ENCODE results near the gene OR2AG1. TPM values are rescaled to one million over a fixed set of nuclear protein-coding genes. Genes with fewer than 3 reads are reported as not detected.

OR2AG1 gene
- total and polyA plus RNA-seq, 2 donors from 2014 or later: not detected

GRCh38 chr11:6812390-6813005 is 29.7 kb downstream of the OR2AG1 start:
- peak; percentile 80 for TF ChIP-seq CTCF (IDR thresholded peaks at IDR 0.05; ENCODE audit: borderline replicate concordance, extremely low read depth, insufficient read depth)
- Histone ChIP-seq H3K9ac (ENCODE audit: low read length in 3 of 3) (no peak overlapping the region), H3K9me3 (ENCODE audit: control insufficient read depth in 2 of 3, insufficient read depth in 1 of 3, low read length in 3 of 3) (no peaks in the 10 kb centered on the region), H3K27ac (ENCODE audit: low read depth in 2 of 2, low read length in 2 of 2) (no peak overlapping the region), H3K27me3 (ENCODE audit: control insufficient read depth, insufficient read depth, low read length) (no peaks in the 10 kb centered on the region), H3K4me3 (ENCODE audit: low read length in 3 of 3) (no peak overlapping the region), H3K36me3 (ENCODE audit: control insufficient read depth in 2 of 3, insufficient read depth in 3 of 3, low read length in 3 of 3) (no peaks in the 10 kb centered on the region), H3K4me1 (ENCODE audit: control insufficient read depth in 2 of 3, insufficient read depth in 2 of 3, low read depth in 1 of 3, low read length in 3 of 3) (no peaks in the 10 kb centered on the region)
- FAIRE-seq (no peak), DNase-seq (peak in 4 of 5 donors; percentile 23 to 59 (median 42))
- intact Hi-C loops (cut with DNase I): no loop called here

DNA sequence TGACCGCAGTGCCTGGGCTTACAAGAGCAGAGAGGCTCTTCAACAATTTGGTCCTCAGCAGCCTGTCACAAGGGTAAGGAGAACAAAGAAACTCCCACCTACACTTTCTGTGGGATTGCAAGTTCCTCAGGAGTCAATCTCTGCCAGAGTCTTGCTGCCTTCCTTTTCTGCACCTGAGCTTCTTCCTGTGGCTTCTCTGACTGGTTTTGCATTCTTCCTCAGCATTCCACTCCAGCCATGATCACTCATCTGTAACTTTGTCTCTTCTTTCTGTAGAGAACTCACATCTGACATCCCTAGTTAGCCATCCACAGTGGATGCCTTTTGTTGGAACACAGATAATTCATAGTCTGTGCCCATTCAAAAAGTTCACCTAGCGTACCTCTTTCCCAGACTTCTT is 30.8 kb downstream of the OR2AG1 start:
- intact Hi-C loops (cut with DNase I): no loop called here
- H3K27ac ChIP-seq (ENCODE audit: low read depth in 2 of 2, low read length in 2 of 2): no peak overlapping the region
- TF ChIP-seq CTCF (IDR thresholded peaks at IDR 0.05; ENCODE audit: borderline replicate concordance, extremely low read depth, insufficient read depth): no peak

GRCh38 chr11:6817694-6818093 is 34.9 kb downstream of the OR2AG1 start:
- H3K27me3 ChIP-seq (ENCODE audit: control insufficient read depth, insufficient read depth, low read length): no peaks in the 10 kb centered on the region
- no peak overlapping the region for H3K4me3 ChIP-seq (ENCODE audit: low read length in 3 of 3)
- TF ChIP-seq CTCF (IDR thresholded peaks at IDR 0.05; ENCODE audit: borderline replicate concordance, extremely low read depth, insufficient read depth): no peak
- H3K27ac ChIP-seq (ENCODE audit: low read depth in 2 of 2, low read length in 2 of 2): no peak overlapping the region
- intact Hi-C loops (cut with DNase I): no loop called here
- no peak overlapping the region for H3K9ac ChIP-seq (ENCODE audit: low read length in 3 of 3)
- H3K36me3 ChIP-seq (ENCODE audit: control insufficient read depth in 2 of 3, insufficient read depth in 3 of 3, low read length in 3 of 3): no peaks in the 10 kb centered on the region
- no peaks in the 10 kb centered on the region for H3K9me3 ChIP-seq (ENCODE audit: control insufficient read depth in 2 of 3, insufficient read depth in 1 of 3, low read length in 3 of 3)
- H3K4me1 ChIP-seq (ENCODE audit: control insufficient read depth in 2 of 3, insufficient read depth in 2 of 3, low read depth in 1 of 3, low read length in 3 of 3): no peaks in the 10 kb centered on the region
- DNase-seq: no peak
- no peak for FAIRE-seq

More for the DNA sequence above, 30.8 kb downstream of the OR2AG1 start:
- Histone ChIP-seq H3K36me3 (ENCODE audit: control insufficient read depth in 2 of 3, insufficient read depth in 3 of 3, low read length in 3 of 3) (no peaks in the 10 kb centered on the region), H3K9ac (ENCODE audit: low read length in 3 of 3) (no peak overlapping the region), H3K9me3 (ENCODE audit: control insufficient read depth in 2 of 3, insufficient read depth in 1 of 3, low read length in 3 of 3) (no peaks in the 10 kb centered on the region), H3K4me3 (ENCODE audit: low read length in 3 of 3) (no peak overlapping the region), H3K27me3 (ENCODE audit: control insufficient read depth, insufficient read depth, low read length) (no peaks in the 10 kb centered on the region), H3K4me1 (ENCODE audit: control insufficient read depth in 2 of 3, insufficient read depth in 2 of 3, low read depth in 1 of 3, low read length in 3 of 3) (no peaks in the 10 kb centered on the region)
- DNase-seq (peak in 2 of 5 donors; percentile 2 to 4), FAIRE-seq (no peak)

- intact Hi-C loops (cut with DNase I): no loop called here
- Histone ChIP-seq H3K4me1 (ENCODE audit: control insufficient read depth in 2 of 3, insufficient read depth in 2 of 3, low read depth in 1 of 3, low read length in 3 of 3) (no peaks in the 10 kb centered on the region), H3K27me3 (ENCODE audit: control insufficient read depth, insufficient read depth, low read length) (no peaks in the 10 kb centered on the region), H3K36me3 (ENCODE audit: control insufficient read depth in 2 of 3, insufficient read depth in 3 of 3, low read length in 3 of 3) (no peaks in the 10 kb centered on the region), H3K9ac (ENCODE audit: low read length in 3 of 3) (no peak overlapping the region), H3K9me3 (ENCODE audit: control insufficient read depth in 2 of 3, insufficient read depth in 1 of 3, low read length in 3 of 3) (no peaks in the 10 kb centered on the region), H3K27ac (ENCODE audit: low read depth in 2 of 2, low read length in 2 of 2) (no peak overlapping the region), H3K4me3 (ENCODE audit: low read length in 3 of 3) (no peak overlapping the region)
- no peak for TF ChIP-seq CTCF (IDR thresholded peaks at IDR 0.05; ENCODE audit: borderline replicate concordance, extremely low read depth, insufficient read depth)
- DNase-seq: no peak
- FAIRE-seq: no peak
Observed at GRCh38 chr11:6818967-6819366, 36.1 kb downstream of the OR2AG1 start.

Measured in kidney (tissue), 14 donors.